SH-SY5Y (cell line): ENCODE data around the gene KRTAP19-1.

Experiments
- GATA2 ChIP-seq: IDR thresholded peaks from 2 replicates; pipeline ENCODE4 v1.6.1; 2011; ENCODE audit warnings: mild to moderate bottlenecking, low read depth, low read length
- GATA3 ChIP-seq: IDR thresholded peaks from 2 replicates; pipeline ENCODE4 v1.6.1; 2011; ENCODE audit warnings: low read depth, mild to moderate bottlenecking, low read length, moderate library complexity

- TF ChIP-seq GATA2 (no peak), GATA3 (no peak)
Measured at GRCh38 chr21:30478004-30478403, 2.2 kb downstream of the KRTAP19-1 start.
